Smooth muscle cell (in vitro differentiated cells): ENCODE measurements around the gene MMRN2. TPM values are rescaled to one million over a fixed set of nuclear protein-coding genes. Genes with fewer than 3 reads are reported as not detected.

ENCODE experiments used
- DNase-seq: peaks from one replicate; lab custom pipeline; 2025; ENCODE audit not compliant: unreplicated experiment; lab: John Stamatoyannopoulos, UW
- H2AFZ ChIP-seq: fragments of 200-600 bp; sonication (generic); 2 replicates; pipeline ENCODE4 v1.6.0; 2016; ENCODE audit warnings: antibody characterized with exemption, low read depth, mild to moderate bottlenecking
- H3F3A ChIP-seq: fragments of 200-600 bp; sonication (generic); 2 replicates; pipeline ENCODE4 v1.6.0; 2017; ENCODE audit warnings: antibody characterized with exemption, low read depth
- H3K27ac ChIP-seq: fragments of 200-600 bp; sonication (generic); 2 replicates; pipeline ENCODE4 v1.5.1; 2016; ENCODE audit warnings: low read depth, mild to moderate bottlenecking
- H3K27me3 ChIP-seq: fragments of 200-600 bp; sonication (generic); 2 replicates; pipeline ENCODE4 v1.6.1; 2016; ENCODE audit warnings: low read depth, mild to moderate bottlenecking
- H3K36me3 ChIP-seq: fragments of 200-600 bp; sonication (generic); 2 replicates; pipeline ENCODE4 v1.5.1; 2016; ENCODE audit warnings: low read depth
- H3K4me1 ChIP-seq: fragments of 200-600 bp; sonication (generic); 2 replicates; pipeline ENCODE4 v1.5.1; 2016; ENCODE audit warnings: low read depth
- H3K4me2 ChIP-seq: fragments of 200-600 bp; sonication (generic); 2 replicates; pipeline ENCODE4 v1.6.0; 2016; ENCODE audit warnings: mild to moderate bottlenecking
- H3K4me3 ChIP-seq: fragments of 200-600 bp; sonication (generic); 2 replicates; pipeline ENCODE4 v1.5.1; 2016; ENCODE audit warnings: mild to moderate bottlenecking
- H3K79me2 ChIP-seq: fragments of 200-600 bp; sonication (generic); 2 replicates; pipeline ENCODE4 v1.6.0; 2016; ENCODE audit warnings: low read depth, mild to moderate bottlenecking
- H3K9ac ChIP-seq: fragments of 200-600 bp; sonication (generic); 2 replicates; pipeline ENCODE4 v1.6.0; 2016; ENCODE audit warnings: low read depth
- H3K9me3 ChIP-seq: fragments of 200-600 bp; sonication (generic); replicated peaks from 2 replicates; pipeline ENCODE4 v1.5.1; 2016; ENCODE audit warnings: low read depth
- H4K20me1 ChIP-seq: fragments of 200-600 bp; sonication (generic); 2 replicates; pipeline ENCODE4 v1.6.0; 2016; ENCODE audit warnings: low read depth
- CTCF ChIP-seq: fragments of 200-600 bp; sonication (generic); IDR thresholded peaks from 2 replicates; pipeline ENCODE4 v1.5.1; 2017; ENCODE audit warnings: borderline replicate concordance, mild to moderate bottlenecking, antibody characterized with exemption; ENCODE audit not compliant: insufficient read depth, poor library complexity, severe bottlenecking
- WGBS: methylation state at CpG from one replicate; pipeline ENCODE4 v1.1.7; 2016; ENCODE audit warnings: low lambda C conversion rate; 5-methylcytosine and 5-hydroxymethylcytosine counted together
- polyA plus RNA-seq: library from polyadenylated mRNA; unstranded; fragments of >200 nt; fragmentation: Nextera tagmentation; extraction: Ambion mirVana; gene quantifications from 2 replicates; pipeline ENCODE4 v1.2.1, GENCODE V29; 2016
- total RNA-seq: library from RNA; depleted of rRNA; stranded (reverse); fragments of >200 nt; gene quantifications from 2 replicates; pipeline ENCODE4 v1.2.3, GENCODE V29; 2014

The MMRN2 gene
- total and polyA plus RNA-seq, 2 experiments from 2014 or later, result 0.09 to 0.16 TPM

GRCh38 chr10:86942441-86943315 is 14.7 kb downstream of the MMRN2 start:
- H3K4me3 ChIP-seq, result no peak overlapping the region
- H3K4me1 ChIP-seq, result no peaks in the 10 kb centered on the region
- DNase-seq, result no peak
- no peak for TF ChIP-seq CTCF
- no peak overlapping the region for H3K27ac ChIP-seq
- no peaks in the 10 kb centered on the region for H3K36me3 ChIP-seq
- peaks cover 4% of the 10 kb centered on the region for H3F3A ChIP-seq
- H3K9me3 ChIP-seq, result no peaks in the 10 kb centered on the region
- H3K79me2 ChIP-seq, result no peaks in the 10 kb centered on the region
- no peak overlapping the region for H2AFZ ChIP-seq
- H3K9ac ChIP-seq, result no peak overlapping the region
- H3K4me2 ChIP-seq, result no peak overlapping the region
- 93% methylated on average over 72 of the region's 94 CpGs for WGBS
- H4K20me1 ChIP-seq, result no peaks in the 10 kb centered on the region
- no peaks in the 10 kb centered on the region for H3K27me3 ChIP-seq

- H4K20me1 ChIP-seq, result no peaks in the 10 kb centered on the region
Measured at GRCh38 chr10:86941991-86942421, 15.4 kb downstream of the MMRN2 start.

GRCh38 chr10:86941426-86941825 is 16.0 kb downstream of the MMRN2 start:
- Histone ChIP-seq H3K36me3 (no peaks in the 10 kb centered on the region), H3F3A (peaks cover 8% of the 10 kb centered on the region), H3K4me1 (no peaks in the 10 kb centered on the region), H3K27ac (no peak overlapping the region), H3K27me3 (no peaks in the 10 kb centered on the region), H3K79me2 (no peaks in the 10 kb centered on the region), H4K20me1 (no peaks in the 10 kb centered on the region), H2AFZ (no peak overlapping the region), H3K4me2 (no peak overlapping the region), H3K4me3 (no peak overlapping the region), H3K9me3 (no peaks in the 10 kb centered on the region), H3K9ac (no peak overlapping the region)
- WGBS, result 91% methylated on average over 2 of the region's 2 CpGs
- no peak for DNase-seq
- no peak for TF ChIP-seq CTCF

More at GRCh38 chr10:86941991-86942421, 15.4 kb downstream of the MMRN2 start:
- Histone ChIP-seq H3K9ac (no peak overlapping the region), H3K4me2 (no peak overlapping the region), H3K4me3 (no peak overlapping the region), H3K4me1 (no peaks in the 10 kb centered on the region), H3K9me3 (no peaks in the 10 kb centered on the region), H3K27me3 (no peaks in the 10 kb centered on the region), H2AFZ (no peak overlapping the region), H3K79me2 (no peaks in the 10 kb centered on the region), H3F3A (peaks cover 8% of the 10 kb centered on the region), H3K36me3 (no peaks in the 10 kb centered on the region), H3K27ac (no peak overlapping the region)
- no peak for TF ChIP-seq CTCF
- DNase-seq, result no peak
- 97% methylated on average over 14 of the region's 14 CpGs for WGBS
